NOMO-1 (cell line): Measurements from ENCODE around the gene ANKRD63.

ENCODE experiments used
- DNase-seq, 2 experiments: peaks; one replicate each; lab custom pipeline; 2025; ENCODE audit not compliant: unreplicated experiment in 2 of 2; lab: John Stamatoyannopoulos, UW

ANKRD63 gene

DNA sequence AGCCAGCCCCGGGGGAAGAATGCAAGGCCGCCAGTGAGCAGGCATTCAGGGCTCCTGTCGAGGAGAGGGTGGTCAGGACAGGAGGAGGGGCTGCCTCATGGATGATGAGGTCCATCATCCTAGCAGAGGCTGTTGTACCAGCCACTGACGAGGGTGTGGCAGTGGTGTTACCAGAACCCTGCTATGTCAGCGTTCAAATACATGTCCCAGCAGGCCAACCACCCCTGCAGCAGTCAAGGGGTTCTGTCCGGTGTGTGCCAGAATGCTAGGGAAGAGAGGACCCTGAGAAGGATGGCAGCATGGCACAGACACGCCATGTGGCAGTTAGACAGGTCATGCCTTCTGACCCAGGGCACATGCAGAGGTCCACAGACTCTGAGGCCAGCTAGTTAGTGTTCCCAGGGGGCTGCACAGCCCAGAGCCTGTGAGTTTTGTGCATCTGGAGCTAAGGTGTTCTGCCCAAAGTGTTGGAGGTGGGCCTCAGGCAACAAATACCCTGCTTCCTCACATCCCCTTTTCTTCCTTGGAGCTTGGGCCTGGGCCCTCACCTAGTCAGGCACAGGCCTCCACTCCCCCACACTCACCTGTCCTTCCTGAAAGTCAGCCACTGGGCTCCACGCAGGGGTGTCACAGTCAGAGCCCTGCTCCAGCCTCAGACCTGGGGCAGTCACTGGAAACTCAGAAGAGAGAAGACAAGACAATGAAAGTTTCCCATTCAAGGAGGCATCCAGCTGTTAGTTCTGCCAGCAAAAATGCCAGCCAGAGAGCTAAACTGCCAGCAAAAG is 36.2 kb downstream of the ANKRD63 start:
- DNase-seq, result no peak

DNA sequence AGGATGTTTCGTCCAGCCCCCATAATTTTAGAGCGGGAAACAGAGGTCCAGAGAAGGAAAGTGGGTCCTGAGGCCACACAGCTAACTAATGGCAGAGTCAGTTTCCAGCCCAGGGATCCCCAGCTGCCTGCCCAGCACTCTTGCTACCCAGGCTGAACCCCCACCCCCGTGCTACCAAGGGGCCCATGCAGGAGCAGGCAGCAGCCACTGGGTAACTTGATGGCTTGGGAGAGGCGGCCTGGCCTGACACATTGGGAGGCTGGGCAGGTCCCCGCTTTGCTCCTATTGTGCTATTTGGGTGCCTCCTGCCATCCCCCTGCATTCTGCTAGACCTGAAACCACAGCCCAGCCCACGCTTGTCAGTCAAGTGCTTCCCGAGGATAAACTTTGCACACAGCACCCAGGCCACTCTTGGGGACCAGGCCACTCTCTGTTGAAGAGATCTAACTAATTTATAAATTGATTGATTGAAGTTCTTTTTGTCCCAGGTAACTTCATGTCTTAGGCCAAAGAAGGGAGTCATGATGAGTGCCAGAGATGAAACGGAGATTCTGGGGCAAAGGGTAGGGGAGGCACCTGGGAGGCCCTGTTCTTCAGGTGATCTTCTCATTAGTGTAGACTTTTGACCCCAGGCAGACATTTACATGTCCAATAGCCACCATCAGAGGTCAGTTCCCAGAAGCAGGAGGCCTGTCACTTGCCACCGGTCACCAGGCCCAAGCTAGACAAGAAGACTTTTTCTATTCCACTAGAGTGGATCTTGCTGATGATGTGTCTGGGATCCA is 37.0 kb downstream of the ANKRD63 start:
- DNase-seq, result no peak

DNA sequence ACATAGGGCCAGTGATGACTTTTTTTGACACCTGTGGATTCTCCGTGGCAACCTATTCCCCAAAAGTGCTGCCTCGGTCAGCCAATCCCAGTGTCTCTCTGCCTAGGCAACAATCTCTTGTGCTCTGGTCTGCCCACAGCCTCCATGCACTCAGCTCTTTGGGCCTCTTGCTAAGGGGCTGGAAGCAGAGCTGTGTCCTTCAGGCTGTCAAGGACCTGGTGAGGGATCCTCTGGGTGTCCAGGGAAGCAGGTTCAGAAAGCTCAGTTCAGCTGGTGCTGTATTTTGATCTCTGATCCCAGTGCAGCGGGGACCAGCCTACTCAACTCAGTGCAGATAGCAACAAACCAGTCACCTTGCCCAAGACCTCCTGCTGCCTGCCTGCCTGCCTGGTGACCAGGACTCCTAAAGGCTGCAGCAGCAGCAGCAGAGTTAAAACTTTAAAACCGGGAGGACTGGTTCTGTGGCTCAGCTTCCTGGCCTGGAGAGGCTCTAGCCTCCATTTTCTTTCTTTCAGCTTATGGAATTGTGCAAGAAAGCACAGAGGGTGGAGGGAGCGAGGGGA is 37.8 kb downstream of the ANKRD63 start:
- no peak for DNase-seq

DNA sequence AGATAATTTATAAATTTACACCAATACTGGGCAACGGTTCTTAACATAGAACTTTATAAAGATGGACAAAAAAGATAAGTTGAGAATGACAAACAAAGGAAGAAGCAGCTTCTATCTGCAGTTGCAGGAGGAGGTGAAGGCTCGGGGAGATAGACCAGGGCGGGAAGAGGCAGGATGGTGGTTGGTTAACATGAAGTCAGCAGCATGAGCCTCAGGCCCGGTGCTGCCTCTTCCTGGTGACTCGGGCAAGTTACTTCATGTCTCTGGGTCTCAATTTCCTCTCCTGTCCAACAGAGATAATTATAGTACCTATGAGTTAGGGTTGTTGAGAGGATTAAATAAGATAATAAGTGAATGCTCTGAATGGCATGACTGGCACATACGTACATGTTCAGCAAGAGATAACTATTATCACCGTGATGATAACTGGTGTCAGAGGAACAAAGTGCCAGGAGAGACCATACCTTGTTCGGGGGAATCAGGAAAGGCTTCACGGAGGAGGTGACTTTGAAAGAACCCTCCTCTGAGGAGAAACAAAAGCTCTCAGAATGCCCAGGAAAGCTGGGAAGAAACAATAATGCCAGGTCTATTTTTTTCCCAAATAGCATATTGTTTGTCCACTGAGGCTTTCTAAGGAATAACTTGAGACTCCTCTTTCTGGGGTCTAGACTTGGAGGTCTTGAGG is 39.6 kb downstream of the ANKRD63 start:
- DNase-seq, result peak in 1 of 2 experiments; percentile 4

DNA sequence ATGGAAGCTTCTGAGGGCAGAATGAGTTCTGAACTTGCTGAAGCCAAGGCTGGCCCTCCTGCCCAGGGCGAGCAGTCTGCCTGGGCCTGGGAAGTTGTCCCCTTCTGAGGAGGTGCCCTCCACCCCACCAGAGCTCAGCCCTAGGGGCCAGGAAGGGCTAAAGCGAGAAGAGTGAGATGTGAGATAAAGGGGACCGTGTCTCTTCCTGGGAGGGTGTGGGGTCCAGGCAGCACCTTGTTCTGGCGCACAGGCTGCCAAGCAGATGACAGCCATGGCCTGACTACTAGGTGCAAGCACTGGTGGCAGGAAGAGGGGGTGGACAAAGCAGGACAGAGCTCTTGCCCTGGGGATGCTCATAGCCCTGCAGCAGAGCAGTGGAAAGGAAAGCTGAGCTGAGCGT is 40.3 kb downstream of the ANKRD63 start:
- DNase-seq, result no peak

DNA sequence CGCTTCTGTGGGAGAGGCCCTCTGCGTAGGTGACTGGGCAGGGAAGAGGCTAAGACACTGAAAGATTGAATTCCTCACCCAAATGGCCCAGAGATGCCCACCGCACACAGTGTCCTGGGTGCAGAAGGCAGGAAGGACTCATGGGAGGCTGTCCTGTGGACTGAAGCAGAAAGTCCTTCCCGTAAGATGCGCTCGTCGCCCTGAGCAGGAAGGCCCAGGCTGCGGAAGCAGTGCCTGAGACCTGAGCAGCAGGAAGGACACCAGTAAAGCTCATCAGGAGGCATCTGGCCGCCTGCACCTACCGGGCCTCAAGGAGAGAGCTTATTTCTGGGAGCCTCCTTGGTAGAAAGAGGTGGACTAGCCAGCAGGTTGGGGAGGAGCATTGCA is 40.7 kb downstream of the ANKRD63 start:
- no peak for DNase-seq

DNA sequence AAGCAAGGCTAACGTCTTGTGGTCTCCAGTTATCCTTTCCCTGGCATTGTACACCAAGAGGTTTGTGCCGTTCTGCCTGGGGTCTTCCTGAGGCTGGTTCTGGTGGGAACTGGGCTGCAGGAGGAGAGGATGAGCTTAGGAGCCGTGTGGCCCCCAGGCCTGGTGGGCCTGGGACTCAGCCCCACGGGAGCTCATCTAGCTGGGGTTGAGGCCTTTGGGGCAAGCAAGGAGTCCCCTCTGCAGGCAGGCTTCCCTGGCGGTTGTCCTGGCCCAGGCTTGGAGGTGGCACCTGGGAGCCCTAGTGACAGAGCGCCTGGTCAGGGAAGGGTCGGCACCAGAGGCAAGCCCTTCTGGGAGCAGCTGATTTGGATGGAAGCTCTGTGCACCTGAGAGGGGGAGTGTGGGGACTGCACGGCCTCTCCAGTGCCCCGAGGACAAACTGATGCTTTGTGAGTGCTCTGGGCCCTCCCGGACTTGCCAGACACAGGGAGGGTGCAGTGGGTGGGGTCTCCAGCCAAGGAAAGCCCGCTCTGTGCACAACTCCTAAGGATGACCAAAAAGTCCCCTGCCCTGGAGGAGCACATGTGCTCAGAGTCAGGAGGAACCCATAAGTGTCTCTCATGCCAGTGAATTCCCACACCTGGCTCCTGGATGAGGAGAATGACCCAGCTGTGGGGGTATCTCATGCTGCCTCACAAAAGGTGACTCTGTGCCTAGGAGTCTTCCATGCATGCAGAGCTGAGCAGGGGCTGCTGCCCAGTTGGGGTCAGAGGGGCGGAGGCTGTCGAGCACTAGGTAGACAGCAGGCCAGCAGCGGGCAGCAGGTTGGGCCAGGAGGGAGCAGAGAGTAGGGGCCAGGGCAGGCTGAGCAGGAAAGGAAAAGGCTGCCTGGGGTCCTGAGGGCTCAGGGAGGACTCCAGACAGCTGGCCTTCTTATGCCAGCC is 41.3 kb downstream of the ANKRD63 start:
- DNase-seq, result no peak

DNA sequence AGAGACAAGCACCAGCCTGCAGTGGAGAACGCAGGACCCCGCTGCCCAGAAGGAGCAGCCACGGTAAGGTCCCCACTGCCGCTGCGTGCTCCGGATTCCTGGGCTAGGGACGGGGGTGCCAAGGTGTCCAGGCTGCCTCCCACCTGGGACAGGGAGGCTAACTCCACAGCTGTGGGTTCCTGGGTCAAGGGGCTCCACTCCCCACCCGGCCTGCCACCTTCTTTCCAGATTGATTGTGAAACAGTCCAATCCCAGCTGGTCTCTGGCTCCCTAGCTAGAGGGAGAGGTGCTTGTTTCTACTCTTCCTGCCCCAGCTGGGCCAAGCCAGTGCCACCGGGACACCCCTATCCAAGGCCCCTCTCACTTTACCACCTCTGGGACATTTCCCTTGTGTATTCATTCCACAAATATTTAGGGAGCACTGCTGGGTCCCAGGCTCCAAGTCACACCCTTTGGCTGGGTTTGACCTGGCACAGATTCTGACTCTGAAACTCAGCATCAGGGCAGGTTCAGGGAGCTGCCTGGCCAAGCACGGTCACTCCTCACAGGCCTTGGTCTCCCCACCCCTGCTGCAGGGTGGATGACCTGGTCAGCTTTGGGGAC is 42.1 kb downstream of the ANKRD63 start:
- no peak for DNase-seq

DNA sequence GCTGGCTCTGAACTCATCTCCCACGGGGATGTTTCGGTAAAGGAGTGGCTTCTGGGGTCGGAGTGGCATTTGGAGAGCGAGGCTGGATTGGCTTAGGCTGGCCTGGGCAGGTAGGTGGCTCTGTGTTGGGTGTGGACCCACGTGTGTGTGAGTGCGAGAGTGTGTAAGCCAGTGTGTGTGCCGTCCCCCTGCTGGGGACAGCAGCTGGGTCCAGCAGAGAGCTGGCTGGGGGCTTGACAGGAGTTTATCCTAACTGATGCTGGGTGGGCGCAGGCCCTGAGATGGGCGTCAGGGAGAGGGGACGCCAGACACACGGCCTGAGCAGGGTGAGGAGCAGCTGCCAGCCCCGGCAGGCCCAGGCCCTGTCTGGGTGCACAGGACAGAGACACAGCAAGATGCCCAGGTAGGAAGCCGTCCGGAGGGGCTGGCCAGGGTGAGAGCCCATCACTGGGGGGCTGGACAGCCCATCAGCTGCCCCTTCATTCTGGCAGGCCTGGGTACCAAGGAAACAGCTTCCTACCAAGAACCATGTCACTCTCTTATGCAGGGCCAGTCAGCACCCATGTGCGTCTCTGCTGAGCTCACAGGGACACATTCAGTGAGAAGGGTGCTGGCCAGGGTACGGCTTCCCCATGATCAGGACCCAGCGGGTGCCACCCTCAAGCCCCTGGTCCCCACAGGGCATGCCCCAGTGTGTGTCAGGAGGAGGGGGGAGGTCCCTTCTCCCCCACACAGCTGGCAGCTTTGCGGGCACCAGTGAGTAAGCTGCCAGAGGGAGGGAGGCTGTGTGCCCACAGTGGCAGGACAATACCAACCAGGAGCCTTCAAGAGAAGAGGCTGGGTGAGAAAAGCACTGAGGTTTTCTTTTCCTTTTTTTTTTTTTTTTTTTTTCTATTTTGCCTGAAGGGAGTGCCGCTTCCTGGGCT is 42.9 kb downstream of the ANKRD63 start:
- DNase-seq, result no peak

DNA sequence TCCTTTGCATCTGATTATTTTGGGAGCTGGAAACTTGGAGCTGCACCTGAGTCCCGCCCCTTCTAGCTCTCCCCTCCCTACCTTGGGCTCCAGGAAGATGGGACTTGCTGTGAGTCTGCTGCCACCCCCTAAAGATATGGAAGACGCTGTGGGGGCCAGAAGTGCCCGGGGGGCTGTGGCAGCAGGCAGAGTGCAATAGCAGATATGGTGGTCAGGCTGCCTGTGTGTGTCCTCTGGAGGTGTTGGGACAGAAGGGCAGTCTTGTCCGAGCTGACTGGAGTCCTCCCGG is 43.5 kb downstream of the ANKRD63 start:
- no peak for DNase-seq

DNA sequence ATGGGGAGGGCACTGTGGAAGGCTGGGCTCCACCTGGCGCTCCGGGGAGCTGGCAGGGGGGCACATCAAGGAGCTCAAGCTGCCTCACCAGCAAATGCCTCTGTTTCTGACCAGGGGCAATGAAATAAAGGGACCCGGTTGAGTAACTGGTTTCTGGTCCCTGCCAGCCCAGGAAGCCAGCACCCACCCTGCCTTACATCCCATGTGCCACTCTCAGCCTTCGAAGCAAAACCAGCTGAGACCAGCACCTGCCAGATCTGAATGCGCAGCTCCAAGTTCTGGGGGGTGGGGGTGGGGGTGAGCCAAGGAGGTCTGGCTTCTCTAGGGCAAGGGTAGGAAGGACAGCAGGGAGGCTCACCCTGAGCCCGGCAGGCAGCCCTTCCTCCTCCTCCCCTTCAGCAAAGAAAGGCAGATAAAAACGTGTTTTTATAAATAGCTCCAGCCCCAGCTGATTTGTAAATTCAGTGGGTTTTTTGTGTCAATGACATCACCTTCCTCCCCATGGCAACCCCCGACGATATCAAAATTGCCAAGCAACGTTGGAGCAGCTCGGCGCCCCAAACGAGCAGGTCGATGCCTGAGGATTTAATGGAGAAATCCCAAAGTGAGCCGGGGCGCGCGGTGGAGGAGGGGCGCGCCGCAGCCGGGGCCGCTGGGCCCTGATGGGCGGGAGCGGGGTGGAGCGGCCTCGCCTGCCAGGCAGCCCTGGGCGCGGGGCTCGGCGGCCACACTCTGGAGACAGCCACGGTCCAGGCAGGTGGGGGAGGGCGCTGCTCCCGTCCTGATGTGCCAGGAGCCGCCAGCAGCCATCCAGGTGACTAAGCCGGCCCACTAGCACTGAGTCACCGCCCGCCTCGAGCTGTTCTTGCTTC is 44.1 kb downstream of the ANKRD63 start, which contains the start of gene PAK6:
TSS of gene PAK6 (plus strand) at position 532 of the 872 bp plus-strand sequence. CDS start 25,723 bp downstream, outside the sequence.
- DNase-seq, result peak in 1 of 2 experiments; percentile 18

DNA sequence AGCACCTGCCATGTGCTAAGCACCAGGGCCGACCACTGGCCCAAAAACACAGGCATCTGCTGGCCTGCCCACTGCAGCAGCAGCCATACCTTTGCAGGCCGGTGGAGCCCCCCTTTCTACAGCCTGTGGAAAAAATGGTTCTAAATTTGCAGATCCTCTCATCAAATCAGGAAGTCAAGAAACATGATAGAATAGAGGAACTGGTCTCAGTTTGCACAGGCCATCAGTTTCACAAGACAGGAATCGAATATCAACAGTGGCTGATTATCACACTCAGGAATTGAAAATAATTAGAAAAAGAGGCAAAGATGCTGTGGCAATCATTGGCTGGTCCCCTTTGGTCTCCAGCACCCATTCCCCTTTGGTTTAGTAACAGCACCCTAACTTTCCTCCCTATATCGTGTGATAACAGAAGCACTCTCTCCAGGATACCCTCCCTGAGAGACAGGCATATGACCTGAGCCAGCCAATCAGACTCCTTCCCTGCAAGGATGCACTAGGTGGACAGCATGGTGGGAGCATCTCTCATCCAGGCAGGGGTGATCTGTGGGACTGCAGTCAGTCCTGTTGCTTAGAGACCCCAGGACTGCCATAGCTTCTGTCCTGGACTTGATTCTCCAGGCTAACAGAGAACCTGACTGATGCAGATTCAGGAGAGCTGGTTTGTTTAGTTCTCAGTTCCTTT is 47.5 kb downstream of the ANKRD63 start:
- DNase-seq, result peak; percentile 60 to 80

DNA sequence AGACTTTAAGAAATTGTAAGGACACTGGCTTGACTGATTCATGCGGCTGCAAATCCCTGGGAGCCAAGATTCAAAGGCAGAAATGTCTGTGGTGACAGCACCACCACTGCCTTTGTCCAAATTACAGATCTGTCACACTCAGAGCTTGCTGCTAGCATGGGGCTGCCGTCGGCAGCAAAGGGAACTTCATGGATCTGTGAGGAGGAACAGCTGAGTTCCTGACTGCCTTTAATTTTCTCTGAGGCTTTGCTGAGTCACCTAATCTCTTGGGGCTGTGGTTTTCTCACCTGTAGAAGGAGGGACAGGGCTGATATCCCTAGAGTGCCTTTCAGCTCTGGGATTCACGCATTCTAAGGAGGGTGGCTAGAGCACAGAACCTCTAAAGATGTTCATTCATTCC is 48.1 kb downstream of the ANKRD63 start:
- DNase-seq, result peak in 1 of 2 experiments; percentile 24

DNA sequence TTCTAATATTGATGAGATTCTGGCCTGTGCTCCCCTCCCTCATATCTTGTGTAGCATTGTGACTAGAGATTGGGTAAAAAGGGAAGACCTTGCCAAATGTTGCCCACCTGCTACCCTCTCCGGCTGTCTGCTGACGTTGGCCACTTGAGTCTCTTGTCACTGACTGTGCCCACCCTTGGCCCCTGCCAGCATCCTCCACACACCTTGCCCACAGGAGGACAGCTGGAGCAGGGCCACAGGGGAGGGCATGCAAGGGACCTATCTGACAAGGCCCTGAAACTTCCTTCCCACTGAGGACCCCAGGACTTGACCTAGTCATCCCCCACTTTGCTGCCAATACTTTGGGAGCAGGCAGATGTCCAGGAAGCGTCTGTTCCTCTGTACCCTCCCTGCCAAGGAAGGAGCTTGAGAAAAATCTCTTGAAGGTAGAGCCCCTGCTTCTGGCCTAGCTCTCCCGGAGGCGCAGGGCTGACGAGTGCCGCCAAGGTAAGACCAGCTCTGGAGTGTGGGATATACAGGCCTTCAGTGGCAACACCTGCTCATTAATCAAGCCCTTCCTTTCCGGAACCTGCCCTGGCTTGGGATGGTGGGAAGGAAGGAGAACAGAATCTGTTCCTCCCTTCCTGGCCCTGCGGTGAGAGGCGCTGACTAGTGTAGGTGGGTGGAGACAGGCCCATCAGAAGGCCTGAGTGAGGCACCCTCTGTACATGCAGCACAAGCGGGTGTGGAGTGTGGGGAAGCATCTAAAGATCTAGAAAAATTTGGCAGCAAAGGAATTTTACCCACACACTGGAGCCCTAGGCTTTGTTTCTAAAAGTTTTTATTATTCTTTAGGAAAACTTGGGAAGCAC is 48.9 kb downstream of the ANKRD63 start:
- DNase-seq, result no peak

DNA sequence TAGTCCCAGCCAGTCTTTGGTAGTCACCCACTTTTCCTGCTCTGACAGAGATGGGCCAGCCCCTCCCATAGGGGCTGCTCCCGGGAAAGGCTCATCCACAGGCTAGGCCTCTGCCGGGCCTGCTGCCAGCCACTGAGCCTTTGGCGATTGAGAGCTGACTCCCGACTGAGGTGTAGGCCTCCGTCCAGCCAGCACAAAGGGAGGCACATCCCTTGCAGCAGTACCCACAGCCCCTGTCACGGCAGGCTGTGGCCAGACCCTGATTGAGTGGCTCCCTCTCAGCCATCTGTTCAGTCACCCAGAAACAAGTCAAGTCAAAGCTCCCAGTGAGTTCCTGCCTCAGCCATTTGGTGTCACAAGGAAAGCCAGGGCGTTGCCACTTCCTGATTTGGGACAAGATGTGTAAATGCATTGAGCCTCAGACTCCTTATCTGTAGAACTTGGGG is 50.2 kb downstream of the ANKRD63 start:
- no peak for DNase-seq
